SK-N-SH (cell line): ENCODE data around the gene NCKAP5L. TPM values are rescaled to one million over a fixed set of nuclear protein-coding genes. Genes with fewer than 3 reads are reported as not detected.

Experiments used
- CTCF ChIA-PET: fragments of 300-600, 350-600 bp; formaldehyde crosslinking; extraction: SDS; loops from one replicate; lab custom pipeline; 2021; lab: Yijun Ruan, JAX
- POLR2A ChIA-PET: fragments of 350-600 bp; sonication (Branson Sonifier 250); formaldehyde crosslinking; extraction: SDS; loops from one replicate; lab custom pipeline; 2020; ENCODE audit warnings: antibody characterized with exemption, inconsistent platforms; lab: Yijun Ruan, JAX
- DNase-seq: peaks from one replicate; pipeline ENCODE4 v3.0.0; 2012
- H2AFZ ChIP-seq: fragments of 200-600 bp; sonication (generic); 2 replicates; pipeline ENCODE4 v1.8.1; 2016; ENCODE audit warnings: antibody characterized with exemption, mild to moderate bottlenecking, low read depth
- H3F3A ChIP-seq: fragments of 200-600 bp; sonication (generic); replicated peaks from 2 replicates; pipeline ENCODE3; 2016; ENCODE audit warnings: antibody characterized with exemption, mild to moderate bottlenecking; ENCODE audit not compliant: insufficient read depth
- H3K27ac ChIP-seq, 2 experiments: fragments of 200-500 bp in 1 of 2; fragments of 200-600 bp in 1 of 2; sonication (Bioruptor generic) in 1 of 2; sonication (generic), shearing (Covaris generic) in 1 of 2; 2 replicates each; pipeline versions ENCODE4 v1.5.1 to v1.6.1; 2014 to 2016; ENCODE audit warnings: low read depth in 2 of 2, inconsistent platforms in 1 of 2, low read length in 1 of 2, mild to moderate bottlenecking in 1 of 2, mixed read lengths in 1 of 2
- H3K27me3 ChIP-seq: fragments of 200-600 bp; sonication (generic), shearing (Covaris generic); 2 replicates; pipeline ENCODE4 v1.6.1; 2016; ENCODE audit warnings: mixed run types; ENCODE audit not compliant: insufficient read depth
- H3K36me3 ChIP-seq, 2 experiments: fragments of 200-500 bp in 1 of 2; fragments of 200-600 bp in 1 of 2; sonication (Bioruptor generic) in 1 of 2; sonication (generic) in 1 of 2; replicated peaks in 1 of 2; 2 replicates each; pipeline versions ENCODE3 to v1.5.1; 2014 to 2016; ENCODE audit warnings: low read length in 1 of 2, mild to moderate bottlenecking in 1 of 2; ENCODE audit not compliant: insufficient read depth in 2 of 2, control insufficient read depth in 1 of 2
- H3K4me1 ChIP-seq, 2 experiments: fragments of 200-500 bp in 1 of 2; fragments of 200-600 bp in 1 of 2; sonication (Bioruptor generic) in 1 of 2; sonication (generic), shearing (Covaris generic) in 1 of 2; 2 replicates each; pipeline versions ENCODE4 v1.5.1 to v1.6.1; 2014 to 2016; ENCODE audit warnings: low read depth in 1 of 2, low read length in 1 of 2, mixed run types in 1 of 2; ENCODE audit not compliant: insufficient read depth in 2 of 2, control insufficient read depth in 1 of 2
- H3K4me2 ChIP-seq: fragments of 200-600 bp; sonication (generic), shearing (Covaris generic); 2 replicates; pipeline ENCODE4 v1.6.1; 2017; ENCODE audit warnings: mixed run types
- H3K4me3 ChIP-seq, 2 experiments: fragments of 200-500 bp in 1 of 2; fragments of 200-600 bp in 1 of 2; sonication (Bioruptor generic) in 1 of 2; sonication (generic), shearing (Covaris generic) in 1 of 2; 2 replicates each; pipeline versions ENCODE4 v1.5.1 to v1.8.1; 2014 to 2016; ENCODE audit warnings: low read depth in 2 of 2, inconsistent platforms in 1 of 2, low read length in 1 of 2, mild to moderate bottlenecking in 1 of 2, mixed read lengths in 1 of 2, moderate library complexity in 1 of 2
- H3K79me2 ChIP-seq: fragments of 200-600 bp; sonication (generic); 2 replicates; pipeline ENCODE4 v1.8.1; 2017; ENCODE audit warnings: mild to moderate bottlenecking; ENCODE audit not compliant: insufficient read depth
- H3K9ac ChIP-seq: fragments of 200-600 bp; sonication (generic); 2 replicates; pipeline ENCODE4 v1.6.1; 2017; ENCODE audit warnings: mixed run types
- H3K9me2 ChIP-seq: fragments of 200-600 bp; sonication (generic); 2 replicates; pipeline ENCODE4 v1.6.1; 2017; ENCODE audit warnings: mixed run types
- H3K9me3 ChIP-seq: fragments of 200-600 bp; sonication (generic); 2 replicates; pipeline ENCODE4 v1.6.1; 2017; ENCODE audit warnings: mixed run types, mild to moderate bottlenecking, moderate library complexity
- H4K20me1 ChIP-seq: fragments of 200-600 bp; sonication (generic); 2 replicates; pipeline ENCODE4 v1.6.1; 2017; ENCODE audit warnings: mild to moderate bottlenecking, mixed run types; ENCODE audit not compliant: insufficient read depth
- ELF1 ChIP-seq: IDR thresholded peaks from 2 replicates; pipeline ENCODE4 v1.4.0; 2012
- EZH2phosphoT487 ChIP-seq: fragments of 200-600 bp; sonication (generic); IDR thresholded peaks from 2 replicates; pipeline ENCODE4 v1.6.1; 2017; ENCODE audit warnings: low read depth, mixed run types, mild to moderate bottlenecking, antibody characterized with exemption, moderate library complexity, borderline replicate concordance
- GABPA ChIP-seq: IDR thresholded peaks from 2 replicates; pipeline ENCODE4 v1.4.0; 2012; ENCODE audit warnings: low read depth, mild to moderate bottlenecking
- IRF3 ChIP-seq: fragments of 150-350 bp; IDR thresholded peaks from 2 replicates; pipeline ENCODE4 v1.6.1; 2016; ENCODE audit warnings: mild to moderate bottlenecking, low read depth, low read length
- MXI1 ChIP-seq: IDR thresholded peaks from 2 replicates; pipeline ENCODE4 v1.6.1; 2012; ENCODE audit warnings: mild to moderate bottlenecking, low read depth, low read length, improper control_type of control experiment
- RAD21 ChIP-seq: IDR thresholded peaks from 2 replicates; pipeline ENCODE4 v1.6.1; 2012; ENCODE audit warnings: mild to moderate bottlenecking, low read length
- REST ChIP-seq: IDR thresholded peaks from 2 replicates; pipeline ENCODE4 v1.6.1; 2012; ENCODE audit warnings: mild to moderate bottlenecking, low read depth, low read length, moderate library complexity
- RFX5 ChIP-seq: IDR thresholded peaks from 2 replicates; pipeline ENCODE4 v1.6.1; 2012; ENCODE audit warnings: mild to moderate bottlenecking, improper control_type of control experiment, low read length
- SIN3A ChIP-seq: IDR thresholded peaks from 2 replicates; pipeline ENCODE4 v1.6.1; 2012; ENCODE audit warnings: low read depth, mild to moderate bottlenecking, low read length, moderate library complexity, borderline replicate concordance
- TAF1 ChIP-seq: IDR thresholded peaks from 2 replicates; pipeline ENCODE4 v1.6.1; 2012; ENCODE audit warnings: low read depth, mild to moderate bottlenecking, low read length, moderate library complexity, borderline replicate concordance
- ZBTB33 ChIP-seq: IDR thresholded peaks from 2 replicates; pipeline ENCODE4 v1.4.0; 2012; ENCODE audit warnings: low read depth, borderline replicate concordance
- WGBS: methylation state at CpG from one replicate; pipeline ENCODE4 v1.1.6; 2017; ENCODE audit warnings: low lambda C conversion rate; 5-methylcytosine and 5-hydroxymethylcytosine counted together
- polyA plus RNA-seq, 3 experiments: library from polyadenylated mRNA; depleted of rRNA; stranded (reverse); fragments of >200 nt; gene quantifications; 2 replicates each; pipeline ENCODE4 v1.2.3, GENCODE V29; 2012
- TF ChIP-seq, protein P1 (sequence below): fragments of 150-350 bp; IDR thresholded peaks from 2 replicates; pipeline ENCODE4 v1.6.1; 2017; ENCODE audit warnings: antibody characterized with exemption, low read length, low read depth, borderline replicate concordance
- TF ChIP-seq, protein P2 (sequence below): IDR thresholded peaks from 2 replicates; pipeline ENCODE4; 2012

NCKAP5L gene
- polyA plus RNA-seq, 1 of the 3 experiments (the other 2 are of a cell fraction): 8.9 TPM

- ChIA-PET CTCF (interaction anchor here (1.2 to 4.4 kb wide), 5 partner anchors 13 to 391 kb away, joined by 3 to 22 read pairs (median 3); partner anchors contain the start of genes FMNL3 and PRPF40B), POLR2A (no interaction called here)
- Histone ChIP-seq H3K9me3 (no peaks in the 10 kb centered on the region), H3K4me2 (no peak overlapping the region), H2AFZ (no peak overlapping the region), H3K4me1 (peaks cover 9 to 17% of the 10 kb centered on the region in 2 experiments), H3K27me3 (no peaks in the 10 kb centered on the region), H3K9ac (no peak overlapping the region), H3K9me2 (no peaks in the 10 kb centered on the region), H3F3A (peaks cover 29% of the 10 kb centered on the region), H4K20me1 (peaks cover 100% of the 10 kb centered on the region), H3K36me3 (peaks cover 30 to 44% of the 10 kb centered on the region in 2 experiments), H3K27ac (no peak overlapping the region), H3K79me2 (peaks cover 99% of the 10 kb centered on the region), H3K4me3 (no peak overlapping the region)
- no peak for DNase-seq
- TF ChIP-seq ELF1 (no peak), MXI1 (no peak), EZH2phosphoT487 (no peak), TAF1 (no peak), ZBTB33 (no peak), REST (no peak), RFX5 (no peak), IRF3 (no peak), GABPA (no peak), SIN3A (no peak), RAD21 (no peak)
- TF ChIP-seq, protein P1, sequence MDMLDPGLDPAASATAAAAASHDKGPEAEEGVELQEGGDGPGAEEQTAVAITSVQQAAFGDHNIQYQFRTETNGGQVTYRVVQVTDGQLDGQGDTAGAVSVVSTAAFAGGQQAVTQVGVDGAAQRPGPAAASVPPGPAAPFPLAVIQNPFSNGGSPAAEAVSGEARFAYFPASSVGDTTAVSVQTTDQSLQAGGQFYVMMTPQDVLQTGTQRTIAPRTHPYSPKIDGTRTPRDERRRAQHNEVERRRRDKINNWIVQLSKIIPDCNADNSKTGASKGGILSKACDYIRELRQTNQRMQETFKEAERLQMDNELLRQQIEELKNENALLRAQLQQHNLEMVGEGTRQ: no peak
- TF ChIP-seq, protein P2, sequence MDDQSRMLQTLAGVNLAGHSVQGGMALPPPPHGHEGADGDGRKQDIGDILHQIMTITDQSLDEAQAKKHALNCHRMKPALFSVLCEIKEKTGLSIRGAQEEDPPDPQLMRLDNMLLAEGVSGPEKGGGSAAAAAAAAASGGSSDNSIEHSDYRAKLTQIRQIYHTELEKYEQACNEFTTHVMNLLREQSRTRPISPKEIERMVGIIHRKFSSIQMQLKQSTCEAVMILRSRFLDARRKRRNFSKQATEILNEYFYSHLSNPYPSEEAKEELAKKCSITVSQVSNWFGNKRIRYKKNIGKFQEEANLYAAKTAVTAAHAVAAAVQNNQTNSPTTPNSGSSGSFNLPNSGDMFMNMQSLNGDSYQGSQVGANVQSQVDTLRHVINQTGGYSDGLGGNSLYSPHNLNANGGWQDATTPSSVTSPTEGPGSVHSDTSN: no peak
- WGBS: 95% methylated on average over 3 of the region's 3 CpGs
Observed at GRCh38 chr12:49748800-49749199, 79.4 kb downstream of the NCKAP5L start.
